PC-3 (cell line): ENCODE measurements around the gene NTN5. TPM values are rescaled to one million over a fixed set of nuclear protein-coding genes. Genes with fewer than 3 reads are reported as not detected.

Source experiments
- ATAC-seq: fragments of 200-7000 bp; cut with Tn5 transposase; 2 replicates; pipeline ENCODE4 v1.9.1; 2020; ENCODE audit warnings: mild to moderate bottlenecking, moderate library complexity
- BruUV-seq: library from RNA; stranded (reverse); fragments of 400-500 nt; replicated peaks from 2 replicates; lab custom pipeline; 2021; lab: Mats Ljungman, UMichigan
- CTCF ChIA-PET: fragments of 300-600 bp; sonication (Branson Sonifier 250); formaldehyde crosslinking; loops from one replicate; lab custom pipeline; 2022; ENCODE audit warnings: antibody characterized with exemption; lab: Charles Lee
- POLR2A ChIA-PET: fragments of 300-600 bp; sonication (Branson Sonifier 250); formaldehyde crosslinking; loops from one replicate; lab custom pipeline; 2022; ENCODE audit warnings: antibody characterized with exemption; ENCODE audit not compliant: unreplicated experiment; lab: Charles Lee
- DNase-seq: peaks from one replicate; pipeline ENCODE4 v3.0.0-alpha.2; 2015
- H2AFZ ChIP-seq: fragments of 300-600 bp; sonication (generic); 2 replicates; pipeline ENCODE4 v1.6.0; 2016; ENCODE audit warnings: antibody characterized with exemption, low read length
- H3F3A ChIP-seq: fragments of 300-600 bp; sonication (generic); one replicate; pipeline ENCODE4 v1.6.0; 2017; ENCODE audit warnings: antibody characterized with exemption, low read length, control low read depth, mild to moderate bottlenecking; ENCODE audit not compliant: unreplicated experiment
- H3K27ac ChIP-seq: fragments of 300-600 bp; sonication (generic); 2 replicates; pipeline ENCODE4 v1.5.1; 2016; ENCODE audit warnings: mild to moderate bottlenecking, low read length
- H3K27me3 ChIP-seq: fragments of 300-600 bp; sonication (generic); 2 replicates; pipeline ENCODE4 v1.6.1; 2016; ENCODE audit warnings: low read length, mixed read lengths
- H3K36me3 ChIP-seq: fragments of 300-600 bp; sonication (generic); 2 replicates; pipeline ENCODE4 v1.6.1; 2016; ENCODE audit warnings: low read depth, mixed run types, low read length, mixed read lengths
- H3K4me1 ChIP-seq: fragments of 300-600 bp; sonication (generic); 2 replicates; pipeline ENCODE4 v1.5.1; 2016; ENCODE audit warnings: low read length; ENCODE audit not compliant: insufficient read depth
- H3K4me2 ChIP-seq: fragments of 300-600 bp; sonication (generic); 2 replicates; pipeline ENCODE4 v1.6.0; 2016; ENCODE audit warnings: low read length
- H3K4me3 ChIP-seq: fragments of 300-600 bp; sonication (generic); 2 replicates; pipeline ENCODE4 v1.5.1; 2016; ENCODE audit warnings: mild to moderate bottlenecking, low read length, mixed read lengths
- H3K79me2 ChIP-seq: fragments of 300-600 bp; sonication (generic); 2 replicates; pipeline ENCODE4 v1.6.1; 2017; ENCODE audit warnings: low read length, mixed read lengths
- H3K9ac ChIP-seq: fragments of 300-600 bp; sonication (generic); 2 replicates; pipeline ENCODE4 v1.6.0; 2016; ENCODE audit warnings: mild to moderate bottlenecking, low read length
- H3K9me2 ChIP-seq: fragments of 300-600 bp; sonication (generic); replicated peaks from 2 replicates; pipeline ENCODE4 v1.6.1; 2016; ENCODE audit warnings: mixed run types, low read length, mixed read lengths
- H3K9me3 ChIP-seq: fragments of 300-600 bp; sonication (generic); 2 replicates; pipeline ENCODE4 v1.6.1; 2016; ENCODE audit warnings: low read length, mixed read lengths
- H4K20me1 ChIP-seq: fragments of 300-600 bp; sonication (generic); 2 replicates; pipeline ENCODE4 v1.6.1; 2016; ENCODE audit warnings: low read length, mixed read lengths
- EZH2 ChIP-seq: fragments of 300-600 bp; sonication (generic); IDR thresholded peaks from one replicate; pipeline ENCODE4 v1.6.1; 2017; ENCODE audit warnings: antibody characterized with exemption, mild to moderate bottlenecking, low read length; ENCODE audit not compliant: unreplicated experiment
- EZH2phosphoT487 ChIP-seq: fragments of 300-600 bp; sonication (generic); IDR thresholded peaks from 2 replicates; pipeline ENCODE4 v1.6.1; 2018; ENCODE audit warnings: mild to moderate bottlenecking, antibody characterized with exemption, low read length, borderline replicate concordance
- intact Hi-C: fragments of 100-400 bp; cut with micrococcal nuclease; formaldehyde crosslinking; loops from 2 replicates; pipeline ENCODE4 v1.9.0; 2023
- total RNA-seq: library from RNA; depleted of rRNA; stranded (reverse); fragments of >200 nt; gene quantifications from 2 replicates; pipeline ENCODE4 v1.2.3, GENCODE V29; 2014
- TF ChIP-seq, protein P1 (sequence below): fragments of 300-600 bp; sonication (generic); conservative IDR thresholded peaks from 2 replicates; pipeline ENCODE4 v1.5.1; 2017; ENCODE audit warnings: antibody characterized with exemption, low read depth, mild to moderate bottlenecking, low read length

Gene NTN5
- total RNA-seq, 1 experiment from 2014 or later, result 0.18 TPM

DNA sequence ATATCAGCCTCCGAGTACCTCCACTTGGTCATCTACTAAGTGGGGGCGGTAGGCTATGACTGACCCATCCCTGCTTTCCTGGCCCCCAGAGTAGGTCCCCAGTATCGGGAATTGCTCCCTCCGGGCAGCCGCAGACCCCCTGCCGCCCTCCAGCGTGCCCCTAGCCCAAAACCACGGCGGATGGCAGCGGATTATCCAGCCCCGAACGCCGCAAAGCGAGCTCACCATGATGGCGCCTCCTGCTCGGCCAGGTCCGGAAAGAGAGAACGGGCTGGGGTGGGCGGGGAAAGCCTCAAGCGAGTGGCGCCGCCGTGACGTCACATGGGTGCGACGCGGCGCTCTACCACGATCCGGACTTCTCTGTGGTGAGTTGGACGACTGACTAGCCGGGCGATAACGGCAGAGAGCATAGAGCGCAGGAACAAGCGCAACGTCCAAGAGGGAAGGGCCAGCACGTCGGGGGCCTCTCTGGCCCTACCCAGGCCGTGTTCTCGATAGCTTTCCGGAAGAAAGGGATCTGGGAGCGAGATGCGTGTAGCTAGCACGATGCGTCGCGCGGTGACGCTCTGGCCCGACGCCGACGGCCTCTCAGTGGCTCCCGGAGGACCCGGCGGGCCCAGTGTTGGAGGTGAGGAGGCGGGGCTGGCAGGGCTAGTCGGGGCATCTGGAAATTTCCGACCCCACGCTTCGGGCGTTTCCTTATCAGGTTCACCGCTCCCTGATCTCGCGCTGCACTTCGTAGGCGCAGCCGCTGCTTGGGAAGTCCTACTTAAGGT lies 53.7 kb downstream of the NTN5 start, which contains the start of the genes RPL18 and SPHK2:
RPL18 (minus strand) TSS at position 263 of the 776 bp plus-strand sequence; CDS start at position 228, 35 bp downstream.
SPHK2 (plus strand) TSS at position 591 of the 776 bp plus-strand sequence. CDS start 1,009 bp downstream, outside the sequence.
- Histone ChIP-seq H3K9me3 (no peaks in the 10 kb centered on the region), H3K4me3 (peak within 1 kb of the TSS; percentile 100), H3K27ac (peak within 1 kb of the TSS; percentile 47), H3K9me2 (no peaks in the 10 kb centered on the region), H3K4me1 (peaks cover 27% of the 10 kb centered on the region), H3K79me2 (peaks cover 42% of the 10 kb centered on the region), H3K9ac (peak within 1 kb of the TSS; percentile 99), H3F3A (no peaks in the 10 kb centered on the region), H3K4me2 (peak within 1 kb of the TSS; percentile 98), H3K36me3 (peaks cover 35% of the 10 kb centered on the region), H2AFZ (peak within 1 kb of the TSS; percentile 87), H3K27me3 (no peaks in the 10 kb centered on the region), H4K20me1 (peaks cover 32% of the 10 kb centered on the region)
- BruUV-seq, result no TSS peak
- CTCF ChIA-PET, result interaction anchor here (0.6 kb wide), 1 partner anchor 56 kb away, joined by 3 read pairs; no protein-coding TSS in a partner anchor
- POLR2A ChIA-PET, result interaction anchor here (0.5 to 0.6 kb wide), 7 partner anchors 14 to 1301 kb away, joined by 3 to 9 read pairs (median 5); no protein-coding TSS in a partner anchor
- ATAC-seq (peak; percentile 91), DNase-seq (peak; percentile 96)
- intact Hi-C loops, result loop anchor here (1.0 kb wide), 1 partner anchor 18 kb away; the partner anchor contains the start of gene DBP
- no peak for TF ChIP-seq EZH2
- no peak for TF ChIP-seq EZH2phosphoT487
- TF ChIP-seq, protein P1, sequence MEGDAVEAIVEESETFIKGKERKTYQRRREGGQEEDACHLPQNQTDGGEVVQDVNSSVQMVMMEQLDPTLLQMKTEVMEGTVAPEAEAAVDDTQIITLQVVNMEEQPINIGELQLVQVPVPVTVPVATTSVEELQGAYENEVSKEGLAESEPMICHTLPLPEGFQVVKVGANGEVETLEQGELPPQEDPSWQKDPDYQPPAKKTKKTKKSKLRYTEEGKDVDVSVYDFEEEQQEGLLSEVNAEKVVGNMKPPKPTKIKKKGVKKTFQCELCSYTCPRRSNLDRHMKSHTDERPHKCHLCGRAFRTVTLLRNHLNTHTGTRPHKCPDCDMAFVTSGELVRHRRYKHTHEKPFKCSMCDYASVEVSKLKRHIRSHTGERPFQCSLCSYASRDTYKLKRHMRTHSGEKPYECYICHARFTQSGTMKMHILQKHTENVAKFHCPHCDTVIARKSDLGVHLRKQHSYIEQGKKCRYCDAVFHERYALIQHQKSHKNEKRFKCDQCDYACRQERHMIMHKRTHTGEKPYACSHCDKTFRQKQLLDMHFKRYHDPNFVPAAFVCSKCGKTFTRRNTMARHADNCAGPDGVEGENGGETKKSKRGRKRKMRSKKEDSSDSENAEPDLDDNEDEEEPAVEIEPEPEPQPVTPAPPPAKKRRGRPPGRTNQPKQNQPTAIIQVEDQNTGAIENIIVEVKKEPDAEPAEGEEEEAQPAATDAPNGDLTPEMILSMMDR, result no peak

DNA sequence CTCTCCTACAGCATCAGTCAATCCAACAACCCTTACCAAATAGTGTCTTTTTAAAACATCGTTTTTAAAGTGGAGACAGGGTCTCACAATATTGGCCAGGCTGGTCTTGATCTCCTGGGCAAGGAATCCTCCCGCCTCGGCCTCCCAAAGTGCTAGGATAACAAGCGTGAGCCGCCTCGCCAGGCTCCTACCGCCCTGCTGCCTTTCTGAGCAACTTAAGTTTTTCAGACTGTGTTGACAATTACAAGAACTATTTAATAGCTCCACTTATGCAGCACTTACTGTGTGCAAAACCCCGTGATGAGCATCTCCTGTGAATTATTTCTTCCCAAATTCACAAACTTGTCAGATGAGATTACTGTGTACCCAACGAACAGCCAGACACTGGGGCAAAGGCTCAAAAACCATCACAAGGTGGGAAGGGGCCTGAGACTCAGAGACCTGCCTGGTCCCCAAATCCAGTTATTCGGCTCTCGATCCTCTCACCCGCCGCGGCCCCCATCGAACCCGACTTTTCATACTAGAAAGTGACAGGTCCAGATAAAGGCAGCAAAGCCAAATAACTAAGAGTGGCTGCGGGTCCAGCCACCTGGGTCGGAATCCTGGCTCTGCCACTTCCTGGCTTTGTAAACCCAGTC lies 54.4 kb downstream of the NTN5 start:
- Histone ChIP-seq H3K9me3 (no peaks in the 10 kb centered on the region), H3F3A (no peaks in the 10 kb centered on the region), H3K9me2 (no peaks in the 10 kb centered on the region), H4K20me1 (peaks cover 32% of the 10 kb centered on the region), H2AFZ (no peak overlapping the region), H3K4me1 (peaks cover 27% of the 10 kb centered on the region), H3K27me3 (no peaks in the 10 kb centered on the region), H3K9ac (peak overlapping the region; percentile 99), H3K4me3 (peak overlapping the region; percentile 100), H3K27ac (peak overlapping the region; percentile 44), H3K36me3 (peaks cover 35% of the 10 kb centered on the region), H3K79me2 (peaks cover 42% of the 10 kb centered on the region), H3K4me2 (peak overlapping the region; percentile 98)
- CTCF ChIA-PET, result interaction anchor here (0.6 kb wide), 1 partner anchor 55 kb away, joined by 3 read pairs; no protein-coding TSS in a partner anchor
- TF ChIP-seq, protein P1, result no peak
- no peak for TF ChIP-seq EZH2phosphoT487
- ATAC-seq, result no peak
- no peak for DNase-seq
- BruUV-seq, result TSS peak; percentile 79
- intact Hi-C loops, result no loop called here
- POLR2A ChIA-PET, result interaction anchor here (0.5 to 0.6 kb wide), 2 partner anchors 25 to 307 kb away, joined by 5 to 9 read pairs; no protein-coding TSS in a partner anchor
